Amniotic stem cell (primary cell): Measurements from ENCODE around the gene POM121C.
"Not testable (repeated sequence)": the region's sequence is repeated elsewhere in the genome, so short reads cannot be mapped to it uniquely, and the experiment has no call there.

Experiments
- DNase-seq: peaks from one replicate; lab custom pipeline; 2025; lab: John Stamatoyannopoulos, UW

Gene POM121C

DNA sequence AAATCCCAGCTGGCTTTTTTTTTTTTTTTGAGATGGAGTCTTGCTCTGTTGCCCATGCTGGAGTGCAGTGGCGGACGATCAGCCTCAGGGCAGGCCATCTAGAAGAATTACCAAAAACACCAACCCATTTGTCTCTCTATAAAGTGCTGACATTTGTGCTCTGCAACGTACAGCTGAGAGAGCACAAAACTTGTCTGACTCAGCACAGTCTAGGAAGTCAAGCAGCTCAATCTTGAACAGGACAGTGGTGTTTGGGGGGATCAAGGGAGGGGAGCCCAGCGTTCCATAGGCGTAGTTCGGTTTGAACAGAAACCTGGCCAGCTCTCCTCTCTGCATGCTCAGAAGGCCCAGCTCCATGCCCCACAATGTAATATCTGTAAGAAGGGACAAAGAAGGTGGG, 92.9 kb downstream of the POM121C start:
- DNase-seq: not testable (repeated sequence)

- not testable (repeated sequence) for DNase-seq
These were observed 111.4 kb downstream of the POM121C start for GRCh38 chr7:75374519-75375317.

DNA sequence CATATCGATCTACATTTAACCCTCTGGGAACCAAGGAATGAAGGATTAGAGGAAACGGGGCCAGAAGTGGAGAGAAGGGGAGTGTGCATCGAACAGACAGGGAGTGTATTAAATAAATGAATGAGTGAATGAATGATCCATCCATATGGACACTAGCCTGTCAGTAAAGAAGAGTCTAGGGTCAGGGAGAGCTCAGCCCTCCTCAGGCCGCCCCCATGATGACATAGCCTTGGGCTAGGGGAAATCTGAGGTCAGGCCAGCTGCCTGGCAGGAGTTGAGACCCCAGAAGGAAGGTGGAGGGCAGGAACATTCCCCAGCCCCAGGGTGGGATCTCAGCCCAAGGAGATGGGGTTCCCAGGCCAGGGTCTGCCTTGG, 112.0 kb downstream of the POM121C start:
- not testable (repeated sequence) for DNase-seq

DNA sequence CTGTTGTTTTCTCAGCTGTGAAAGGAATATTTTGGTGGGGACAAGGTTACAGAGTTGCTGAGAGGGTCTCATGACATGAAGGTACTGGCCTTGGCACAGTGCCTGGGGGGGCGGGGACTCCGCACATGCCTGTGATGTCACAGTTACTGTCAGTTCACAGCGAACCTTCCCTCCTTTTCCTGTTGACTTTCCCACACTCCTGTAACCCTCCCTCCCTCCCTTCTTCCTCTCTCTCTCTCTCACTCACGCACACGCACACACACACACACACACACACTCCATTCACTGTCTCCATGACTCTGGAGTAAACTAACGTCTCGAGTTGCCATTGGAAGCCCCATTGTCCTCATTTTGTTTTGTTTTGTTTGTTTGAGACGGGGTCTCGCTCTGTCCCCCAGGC, 118.8 kb downstream of the POM121C start:
- DNase-seq: not testable (repeated sequence)
